Testis (tissue), 3 donors: ENCODE results near the gene TIAM2. TPM values are rescaled to one million over a fixed set of nuclear protein-coding genes. Genes with fewer than 3 reads are reported as not detected.

ENCODE experiments used
- DNase-seq: peaks from one replicate; pipeline ENCODE4 v3.0.0-alpha.2; 2019
- H3K27ac ChIP-seq, 2 donors: fragments of 200-600 bp; sonication (generic); one replicate each; pipeline ENCODE4 v1.5.1; 2019
- H3K27me3 ChIP-seq: fragments of 200-600 bp; sonication (generic); one replicate; pipeline ENCODE4 v1.5.1; 2019
- H3K36me3 ChIP-seq: fragments of 200-600 bp; sonication (generic); one replicate; pipeline ENCODE4 v1.5.1; 2017; ENCODE audit warnings: low read depth; ENCODE audit errors: missing control alignments
- H3K4me1 ChIP-seq: fragments of 200-600 bp; sonication (generic); one replicate; pipeline ENCODE4 v1.5.1; 2019
- H3K4me3 ChIP-seq, 2 donors: fragments of 200-600 bp; sonication (generic); one replicate each; pipeline ENCODE4 v1.5.1; 2017 to 2019
- H3K9me3 ChIP-seq: fragments of 200-600 bp; sonication (generic); one replicate; pipeline ENCODE4 v1.5.1; 2017
- POLR2A ChIP-seq: fragments of 450-650 bp; IDR thresholded peaks from one replicate; pipeline ENCODE4 v1.6.1; 2017; ENCODE audit warnings: antibody characterized with exemption, mild to moderate bottlenecking, moderate library complexity
- WGBS, 2 donors: methylation state at CpG; one replicate each; pipeline ENCODE4 v1.1.5; 2018; 5-methylcytosine and 5-hydroxymethylcytosine counted together
- intact Hi-C: fragments of 100-400 bp; cut with DNase I; formaldehyde crosslinking; loops from one replicate; pipeline ENCODE4 v1.15.1; 2023; ENCODE audit warnings: low total_unique reads
- polyA plus RNA-seq: library from polyadenylated mRNA; stranded (reverse); fragments of 350-450 nt; fragmentation: Illumina TruSeq; extraction: RNeasy Lipid Tissue Mini Kit (QIAGEN cat#74804); gene quantifications from one replicate; pipeline ENCODE4 v1.2.3, GENCODE V29; 2014; ENCODE audit warnings: low read depth, low replicate concordance; ENCODE audit not compliant: insufficient read depth
- total RNA-seq, 2 donors: library from RNA; depleted of rRNA; stranded (reverse); fragments of >200 nt; gene quantifications; one replicate each; pipeline ENCODE4 v1.2.3, GENCODE V29; 2016
- TF ChIP-seq, protein P1 (sequence below), 3 experiments: fragments of 450-650 bp in 2 of 3; fragments of 200-600 bp in 1 of 3; sonication (generic) in 1 of 3; IDR thresholded peaks; one replicate each; pipeline ENCODE4 v1.5.1; 2016 to 2019; ENCODE audit warnings: antibody characterized with exemption in 3 of 3, mild to moderate bottlenecking in 2 of 3, moderate library complexity in 1 of 3

The TIAM2 gene
- total and polyA plus RNA-seq, 3 donors from 2014 or later: 22.7 to 43.8 (median 38.0) TPM

DNA sequence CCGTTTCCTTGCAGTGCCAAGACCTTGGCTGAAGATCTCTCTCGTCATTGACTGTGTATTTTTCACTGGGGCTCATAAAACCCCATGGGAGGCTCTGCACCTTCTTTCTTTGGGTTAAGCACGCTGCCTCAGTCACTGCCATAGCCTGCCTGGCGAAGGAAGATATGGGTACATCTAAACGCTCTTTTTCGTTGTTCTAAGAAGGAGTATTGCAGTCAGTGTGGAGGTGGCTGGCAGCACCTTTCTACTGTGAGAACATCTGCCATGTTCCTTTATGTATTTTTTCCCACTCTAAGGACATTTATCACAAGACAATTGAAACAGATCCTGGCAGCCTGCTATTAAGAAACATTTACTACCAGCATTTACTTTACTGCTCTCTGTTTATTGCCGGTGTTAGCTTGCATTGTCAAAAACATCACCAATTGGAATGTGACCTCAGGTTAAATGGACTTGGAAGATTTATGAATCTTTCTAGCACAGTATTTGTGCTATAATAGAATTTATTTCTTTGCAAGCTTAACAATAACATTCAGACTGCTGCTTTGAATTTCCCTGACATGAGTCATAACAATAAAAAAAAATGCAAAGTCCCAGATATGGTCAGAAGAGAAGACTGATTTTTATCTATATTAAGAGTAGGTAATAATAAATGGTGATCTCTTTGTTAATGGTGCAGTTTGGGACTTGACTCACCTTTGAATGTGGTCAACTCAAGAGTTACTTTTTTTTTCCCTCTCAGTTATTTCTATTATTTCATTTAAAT lies 206.5 kb downstream of the TIAM2 start:
- H3K4me1 ChIP-seq: no peaks in the 10 kb centered on the region
- intact Hi-C loops: no loop called here
- no peak overlapping the region for H3K4me3 ChIP-seq
- H3K27ac ChIP-seq: no peak overlapping the region
- TF ChIP-seq, protein P1, sequence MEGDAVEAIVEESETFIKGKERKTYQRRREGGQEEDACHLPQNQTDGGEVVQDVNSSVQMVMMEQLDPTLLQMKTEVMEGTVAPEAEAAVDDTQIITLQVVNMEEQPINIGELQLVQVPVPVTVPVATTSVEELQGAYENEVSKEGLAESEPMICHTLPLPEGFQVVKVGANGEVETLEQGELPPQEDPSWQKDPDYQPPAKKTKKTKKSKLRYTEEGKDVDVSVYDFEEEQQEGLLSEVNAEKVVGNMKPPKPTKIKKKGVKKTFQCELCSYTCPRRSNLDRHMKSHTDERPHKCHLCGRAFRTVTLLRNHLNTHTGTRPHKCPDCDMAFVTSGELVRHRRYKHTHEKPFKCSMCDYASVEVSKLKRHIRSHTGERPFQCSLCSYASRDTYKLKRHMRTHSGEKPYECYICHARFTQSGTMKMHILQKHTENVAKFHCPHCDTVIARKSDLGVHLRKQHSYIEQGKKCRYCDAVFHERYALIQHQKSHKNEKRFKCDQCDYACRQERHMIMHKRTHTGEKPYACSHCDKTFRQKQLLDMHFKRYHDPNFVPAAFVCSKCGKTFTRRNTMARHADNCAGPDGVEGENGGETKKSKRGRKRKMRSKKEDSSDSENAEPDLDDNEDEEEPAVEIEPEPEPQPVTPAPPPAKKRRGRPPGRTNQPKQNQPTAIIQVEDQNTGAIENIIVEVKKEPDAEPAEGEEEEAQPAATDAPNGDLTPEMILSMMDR (IDR thresholded peaks at IDR 0.05): no peak
- TF ChIP-seq POLR2A: no peak
- no peaks in the 10 kb centered on the region for H3K27me3 ChIP-seq
- no peak for DNase-seq
- H3K36me3 ChIP-seq: no peaks in the 10 kb centered on the region
- 76 to 88% methylated on average over 7 of the region's 7 CpGs for WGBS, 2 donors
- no peaks in the 10 kb centered on the region for H3K9me3 ChIP-seq

DNA sequence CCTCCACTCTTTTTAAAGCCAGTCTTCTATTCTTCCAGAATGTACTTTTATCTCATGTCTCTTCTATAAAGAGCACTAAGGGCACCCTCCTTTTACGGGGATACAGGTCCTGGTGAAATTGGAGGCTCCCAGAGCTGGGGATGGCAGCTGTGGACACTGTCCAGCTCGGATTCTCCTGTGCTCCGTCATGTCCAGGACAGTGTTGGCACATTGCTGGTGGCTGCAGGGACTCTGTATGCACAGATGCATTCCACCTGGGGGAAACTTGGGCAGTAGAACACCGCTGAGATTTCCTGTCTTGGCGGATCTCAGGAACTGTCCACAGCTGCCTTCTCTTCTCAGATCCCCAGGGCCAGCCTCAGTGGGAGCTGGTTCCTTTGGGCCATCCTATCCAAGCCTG lies 212.1 kb downstream of the TIAM2 start:
- DNase-seq: no peak
- Histone ChIP-seq H3K4me1 (no peaks in the 10 kb centered on the region), H3K4me3 (no peak overlapping the region), H3K9me3 (no peaks in the 10 kb centered on the region), H3K27me3 (no peaks in the 10 kb centered on the region), H3K36me3 (no peaks in the 10 kb centered on the region), H3K27ac (no peak overlapping the region)
- TF ChIP-seq, protein P1 (IDR thresholded peaks at IDR 0.05): no peak
- no peak for TF ChIP-seq POLR2A
- 87 to 94% methylated on average over 5 of the region's 5 CpGs for WGBS, 2 donors
- intact Hi-C loops: no loop called here

DNA sequence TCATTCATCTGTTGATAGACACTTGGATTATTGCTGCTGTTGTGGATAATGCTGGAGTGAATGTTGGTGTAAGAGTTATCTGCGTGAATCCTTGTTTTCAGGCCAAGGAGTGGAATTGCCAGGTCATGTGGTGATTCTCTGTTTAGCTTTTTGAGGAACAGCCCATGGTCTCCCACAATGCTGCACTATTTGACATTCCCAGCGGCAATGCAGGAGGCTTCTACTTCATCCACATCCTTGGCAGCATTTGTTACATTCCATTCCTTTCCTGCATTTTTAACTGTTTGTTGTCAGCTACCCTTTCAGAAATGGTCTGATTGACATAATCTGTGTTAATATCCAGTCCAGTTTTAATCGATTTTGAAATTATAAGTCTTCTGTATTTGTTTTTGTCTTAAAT lies 217.0 kb downstream of the TIAM2 start:
- Histone ChIP-seq H3K36me3 (no peaks in the 10 kb centered on the region), H3K4me1 (no peaks in the 10 kb centered on the region), H3K4me3 (no peak overlapping the region), H3K27me3 (no peaks in the 10 kb centered on the region), H3K27ac (no peak overlapping the region), H3K9me3 (no peaks in the 10 kb centered on the region)
- DNase-seq: no peak
- intact Hi-C loops: no loop called here
- 79 to 83% methylated on average over 3 of the region's 3 CpGs for WGBS, 2 donors
- TF ChIP-seq, protein P1 (IDR thresholded peaks at IDR 0.05): no peak
- no peak for TF ChIP-seq POLR2A

DNA sequence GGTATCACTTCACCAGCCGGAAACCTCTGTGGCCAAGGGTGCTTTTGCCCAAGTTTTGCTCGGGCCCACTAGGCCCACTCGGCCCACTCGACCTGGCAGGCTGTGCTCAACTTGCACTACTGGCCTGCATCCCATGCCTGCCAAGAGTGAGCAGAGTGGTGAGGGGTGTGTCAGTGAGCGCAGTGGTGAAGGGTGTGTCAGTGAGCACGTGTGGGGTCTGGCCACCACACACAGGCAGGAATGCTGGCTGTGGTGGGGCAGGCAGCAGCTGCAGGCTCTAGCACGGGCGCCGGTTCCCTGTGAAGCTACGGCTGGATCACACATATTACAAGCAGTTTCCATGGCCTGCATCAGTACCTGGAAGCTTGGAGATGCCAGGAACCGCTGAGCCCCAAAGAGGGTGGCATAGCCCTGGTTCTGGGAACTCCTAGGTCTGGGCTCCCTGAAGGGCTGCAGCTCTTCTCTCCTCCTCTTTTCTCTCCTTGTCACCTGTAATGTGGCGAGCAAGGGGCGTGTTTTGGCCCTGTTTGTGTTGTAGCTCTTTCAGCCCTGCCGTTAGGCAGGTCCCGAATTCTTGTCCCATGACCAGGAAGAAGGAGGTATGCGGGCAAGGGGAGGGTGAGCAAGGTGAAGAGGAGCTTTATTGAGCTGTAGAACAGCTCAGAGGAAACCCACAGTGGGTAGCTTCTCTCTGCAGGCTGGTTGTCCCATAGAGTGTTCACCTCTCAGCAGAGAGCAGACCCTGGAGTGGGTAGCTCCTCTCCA lies 217.7 kb downstream of the TIAM2 start:
- no peak for TF ChIP-seq POLR2A
- TF ChIP-seq, protein P1 (IDR thresholded peaks at IDR 0.05): no peak
- H3K36me3 ChIP-seq: no peaks in the 10 kb centered on the region
- H3K4me1 ChIP-seq: no peaks in the 10 kb centered on the region
- no peak for DNase-seq
- H3K4me3 ChIP-seq: no peak overlapping the region
- H3K27me3 ChIP-seq: no peaks in the 10 kb centered on the region
- H3K27ac ChIP-seq: no peak overlapping the region
- 92 to 97% methylated on average over 15 to 16 of the region's 16 CpGs for WGBS, 2 donors
- no peaks in the 10 kb centered on the region for H3K9me3 ChIP-seq
- intact Hi-C loops: no loop called here
